CD14-positive monocyte (primary cell): ENCODE data around the gene IGFBP4. TPM values are rescaled to one million over a fixed set of nuclear protein-coding genes. Genes with fewer than 3 reads are reported as not detected.

ENCODE experiments used
- DNase-seq, 3 donors: peaks; one replicate each; pipeline ENCODE4 v3.0.0-alpha.2; 2011 to 2022
- H2AFZ ChIP-seq: 2 replicates; pipeline ENCODE4 v1.6.0; 2012; ENCODE audit warnings: mild to moderate bottlenecking, low read depth, low read length, inconsistent platforms; ENCODE audit not compliant: insufficient read depth, poor library complexity, severe bottlenecking
- H3K27ac ChIP-seq, 2 donors: 1 replicate in 1 of 2; 2 replicates in 1 of 2; pipeline ENCODE4 v1.5.1; 2012 to 2013; ENCODE audit warnings: low read length in 2 of 2, control low read depth in 1 of 2, inconsistent platforms in 1 of 2, low read depth in 1 of 2, mild to moderate bottlenecking in 1 of 2
- H3K27me3 ChIP-seq, 2 donors: one replicate each; pipeline versions ENCODE4 v1.6.0 to v1.6.1; 2011 to 2013; ENCODE audit warnings: low read length in 2 of 2; ENCODE audit not compliant: control insufficient read depth in 2 of 2, insufficient read depth in 2 of 2
- H3K36me3 ChIP-seq, 2 donors: replicated peaks in 1 of 2; 1 replicate in 1 of 2; 2 replicates in 1 of 2; pipeline versions ENCODE4 v1.5.1 to v1.6.1; 2012 to 2013; ENCODE audit warnings: low read length in 2 of 2, control low read depth in 1 of 2, inconsistent platforms in 1 of 2, mild to moderate bottlenecking in 1 of 2; ENCODE audit not compliant: insufficient read depth in 2 of 2, control insufficient read depth in 1 of 2
- H3K4me1 ChIP-seq, 2 donors: 1 replicate in 1 of 2; 2 replicates in 1 of 2; pipeline versions ENCODE4 v1.5.1 to v1.6.1; 2012 to 2013; ENCODE audit warnings: low read length in 2 of 2, control low read depth in 1 of 2, inconsistent platforms in 1 of 2, mild to moderate bottlenecking in 1 of 2, moderate library complexity in 1 of 2; ENCODE audit not compliant: insufficient read depth in 2 of 2, control insufficient read depth in 1 of 2
- H3K4me2 ChIP-seq: replicated peaks from 2 replicates; pipeline ENCODE3; 2012; ENCODE audit warnings: low read length, moderate library complexity, mild to moderate bottlenecking; ENCODE audit not compliant: poor library complexity, severe bottlenecking; ENCODE audit errors: extremely low read depth
- H3K4me3 ChIP-seq, 3 experiments: fragments of 200-600 bp in 1 of 3; sonication (generic) in 1 of 3; replicated peaks in 1 of 3; 1 replicate in 2 of 3; 2 replicates in 1 of 3; pipeline ENCODE4 v1.5.1; 2011 to 2013; ENCODE audit warnings: low read length in 3 of 3, mild to moderate bottlenecking in 3 of 3, control low read depth in 2 of 3, low read depth in 2 of 3, inconsistent platforms in 1 of 3, moderate library complexity in 1 of 3
- H3K79me2 ChIP-seq: 2 replicates; pipeline ENCODE4 v1.6.0; 2012; ENCODE audit warnings: mild to moderate bottlenecking, control low read depth, inconsistent platforms, low read length, moderate library complexity; ENCODE audit not compliant: insufficient read depth
- H3K9ac ChIP-seq: 2 replicates; pipeline ENCODE4 v1.6.0; 2017; ENCODE audit warnings: low read length, mild to moderate bottlenecking; ENCODE audit not compliant: insufficient read depth, poor library complexity, severe bottlenecking
- H3K9me3 ChIP-seq, 2 donors: replicated peaks in 1 of 2; 1 replicate in 1 of 2; 2 replicates in 1 of 2; pipeline versions ENCODE4 v1.5.1 to v1.6.1; 2012 to 2013; ENCODE audit warnings: low read length in 2 of 2, control low read depth in 1 of 2; ENCODE audit not compliant: control insufficient read depth in 1 of 2, insufficient read depth in 1 of 2
- H4K20me1 ChIP-seq: 2 replicates; pipeline ENCODE4 v1.6.0; 2012; ENCODE audit warnings: mild to moderate bottlenecking, low read length, control low read depth, moderate library complexity; ENCODE audit not compliant: insufficient read depth
- H3K27ac Mint-ChIP-seq, 7 donors: one replicate each; pipeline ENCODE4 v1.8.0; 2020; ENCODE audit warnings: mild to moderate bottlenecking in 7 of 7, mixed read lengths in 7 of 7, moderate library complexity in 6 of 7, inconsistent platforms in 2 of 7
- H3K27me3 Mint-ChIP-seq, 3 donors: one replicate each; pipeline ENCODE4 v1.8.0; 2021 to 2022; ENCODE audit warnings: low read depth in 3 of 3, mild to moderate bottlenecking in 3 of 3, mixed read lengths in 3 of 3, moderate library complexity in 3 of 3, inconsistent platforms in 1 of 3
- H3K36me3 Mint-ChIP-seq, 2 donors: one replicate each; pipeline ENCODE4 v1.8.0; 2020; ENCODE audit warnings: mixed read lengths in 2 of 2, inconsistent platforms in 1 of 2, mild to moderate bottlenecking in 1 of 2
- H3K4me1 Mint-ChIP-seq: one replicate; pipeline ENCODE4 v1.8.0; 2020; ENCODE audit warnings: mild to moderate bottlenecking, mixed read lengths
- H3K4me3 Mint-ChIP-seq, 2 donors: one replicate each; pipeline ENCODE4 v1.8.0; 2020; ENCODE audit warnings: mild to moderate bottlenecking in 2 of 2, mixed read lengths in 2 of 2, moderate library complexity in 1 of 2
- H3K9me3 Mint-ChIP-seq, 7 donors: one replicate each; pipeline ENCODE4 v1.8.0; 2020 to 2022; ENCODE audit warnings: mixed read lengths in 7 of 7, mild to moderate bottlenecking in 6 of 7, moderate library complexity in 6 of 7, inconsistent platforms in 2 of 7
- CTCF ChIP-seq: fragments of 200-600 bp; IDR thresholded peaks from one replicate; pipeline ENCODE4 v1.8.0; 2022; ENCODE audit warnings: antibody characterized with exemption, mild to moderate bottlenecking
- WGBS: methylation state at CpG from one replicate; pipeline ENCODE4 v1.1.5; 2013; ENCODE audit warnings: missing lambda C conversion rate; ENCODE audit not compliant: insufficient coverage; 5-methylcytosine and 5-hydroxymethylcytosine counted together
- intact Hi-C, 2 donors: fragments of 100-400 bp; cut with micrococcal nuclease; formaldehyde crosslinking; loops; one replicate each; pipeline versions ENCODE4 v1.15.0 to v1.15.1; 2023
- polyA plus RNA-seq, 3 donors: library from polyadenylated mRNA; depleted of rRNA in 1 of 3; unstranded in 2 of 3; stranded (reverse) in 1 of 3; fragments of 300-500 nt in 2 of 3; fragments of >200 nt in 1 of 3; fragmentation: Illumina TruSeq in 2 of 3; gene quantifications; 1 replicate in 2 of 3; 2 replicates in 1 of 3; pipeline ENCODE4 v1.2.3, GENCODE V29; 2012 to 2021

IGFBP4 gene
- polyA plus RNA-seq, 3 donors, result 0.04 to 0.15 TPM; not detected in 1

DNA sequence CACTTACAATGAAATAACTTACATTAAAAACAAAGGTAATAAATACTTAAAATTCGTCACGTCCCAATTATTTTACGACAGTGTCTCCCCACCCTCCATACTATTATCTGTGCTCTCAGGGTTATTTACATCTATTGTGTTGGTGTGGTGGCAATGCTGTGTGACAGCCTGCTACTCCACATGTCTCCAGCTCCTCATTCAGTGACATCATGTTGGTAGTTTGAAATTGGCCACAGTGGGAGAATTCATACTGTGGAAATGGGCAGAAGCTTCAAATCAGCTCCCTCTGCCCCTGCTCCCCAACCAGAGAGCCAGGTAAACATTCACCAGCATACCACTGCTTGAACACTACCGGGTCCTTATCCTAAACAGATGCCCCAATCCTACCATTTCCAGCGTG, 51.9 kb downstream of the IGFBP4 start:
- no peak overlapping the region for H3K27ac ChIP-seq
- Mint-ChIP-seq H3K27ac (no peak overlapping the region), H3K4me1 (peaks cover 2% of the 10 kb centered on the region), H3K4me3 (no peak overlapping the region), H3K27me3 (peaks cover 26 to 51% (median 36%) of the 10 kb centered on the region in 3 donors), H3K36me3 (no peaks in the 10 kb centered on the region), H3K9me3 (peaks cover 0 to 5% (median 0%) of the 10 kb centered on the region in 7 donors)
- TF ChIP-seq CTCF, result no peak
- no CpG with 5 or more reads among the region's 5 CpGs for WGBS
- no peak overlapping the region for H2AFZ ChIP-seq
- H3K4me2 ChIP-seq, result no peak overlapping the region
- no peak for DNase-seq
- no peaks in the 10 kb centered on the region for H3K9me3 ChIP-seq
- H3K4me1 ChIP-seq, result no peaks in the 10 kb centered on the region
- no peaks in the 10 kb centered on the region for H3K79me2 ChIP-seq
- H3K27me3 ChIP-seq, result peaks cover 5 to 16% of the 10 kb centered on the region in 2 donors
- no peak overlapping the region for H3K4me3 ChIP-seq
- no peaks in the 10 kb centered on the region for H4K20me1 ChIP-seq
- H3K36me3 ChIP-seq, result no peaks in the 10 kb centered on the region
- H3K9ac ChIP-seq, result no peak overlapping the region
- intact Hi-C loops, result no loop called here

- intact Hi-C loops, result no loop called here
- peaks cover 30 to 57% (median 38%) of the 10 kb centered on the region in 3 donors for H3K27me3 Mint-ChIP-seq
- Histone ChIP-seq H3K4me3 (no peak overlapping the region), H3K4me1 (no peaks in the 10 kb centered on the region), H4K20me1 (no peaks in the 10 kb centered on the region), H3K27me3 (peaks cover 5 to 20% of the 10 kb centered on the region in 2 donors), H3K27ac (no peak overlapping the region), H2AFZ (no peak overlapping the region), H3K9me3 (no peaks in the 10 kb centered on the region), H3K9ac (no peak overlapping the region), H3K36me3 (no peaks in the 10 kb centered on the region), H3K79me2 (no peaks in the 10 kb centered on the region), H3K4me2 (no peak overlapping the region)
- H3K4me3 Mint-ChIP-seq, result no peak overlapping the region
- no peak for TF ChIP-seq CTCF
- peaks cover 0 to 5% (median 0%) of the 10 kb centered on the region in 7 donors for H3K9me3 Mint-ChIP-seq
- H3K4me1 Mint-ChIP-seq, result no peaks in the 10 kb centered on the region
- 88% methylated on average over 5 of the region's 6 CpGs for WGBS
- no peak for DNase-seq
- H3K36me3 Mint-ChIP-seq, result no peaks in the 10 kb centered on the region
- no peak overlapping the region for H3K27ac Mint-ChIP-seq
These were observed 52.9 kb downstream of the IGFBP4 start for GRCh38 chr17:40496170-40496569.
